Osteoblast (primary cell): Measurements from ENCODE around the gene DEGS1. TPM values are rescaled to one million over a fixed set of nuclear protein-coding genes. Genes with fewer than 3 reads are reported as not detected.

Experiments used
- DNase-seq: peaks from one replicate; pipeline ENCODE4 v3.0.0; 2011; ENCODE audit warnings: low spot score, mixed read lengths; ENCODE audit not compliant: insufficient read length; ENCODE audit errors: missing footprints
- H2AFZ ChIP-seq: 2 replicates; pipeline ENCODE4 v1.6.0; 2011; ENCODE audit warnings: mild to moderate bottlenecking, low read length
- H3K27ac ChIP-seq: 2 replicates; pipeline ENCODE4 v1.5.1; 2011; ENCODE audit warnings: mild to moderate bottlenecking, low read depth, low read length, moderate library complexity
- H3K27me3 ChIP-seq: 2 replicates; pipeline ENCODE4 v1.6.0; 2012; ENCODE audit warnings: mild to moderate bottlenecking, control low read depth, inconsistent platforms, low read length, moderate library complexity; ENCODE audit not compliant: insufficient read depth
- H3K36me3 ChIP-seq: 2 replicates; pipeline ENCODE4 v1.5.1; 2011; ENCODE audit warnings: mild to moderate bottlenecking, low read length, control low read depth, moderate library complexity; ENCODE audit not compliant: insufficient read depth
- H3K4me1 ChIP-seq: 2 replicates; pipeline ENCODE4 v1.5.1; 2011; ENCODE audit warnings: mild to moderate bottlenecking, low read length, control low read depth, moderate library complexity; ENCODE audit not compliant: insufficient read depth
- H3K4me2 ChIP-seq: 2 replicates; pipeline ENCODE4 v1.6.0; 2011; ENCODE audit warnings: mild to moderate bottlenecking, low read length; ENCODE audit not compliant: insufficient read depth
- H3K4me3 ChIP-seq: fragments of 200-600 bp; sonication (generic); 3 replicates; pipeline ENCODE4 v1.5.1; 2012; ENCODE audit warnings: mild to moderate bottlenecking, low read length, inconsistent platforms; ENCODE audit not compliant: insufficient read depth
- H3K79me2 ChIP-seq: 2 replicates; pipeline ENCODE4 v1.6.0; 2012; ENCODE audit warnings: mild to moderate bottlenecking, low read length, control low read depth, inconsistent platforms; ENCODE audit not compliant: insufficient read depth
- H3K9me3 ChIP-seq: 2 replicates; pipeline ENCODE4 v1.5.1; 2011; ENCODE audit warnings: low read depth, low read length, control low read depth
- H4K20me1 ChIP-seq: 2 replicates; pipeline ENCODE4 v1.6.0; 2012; ENCODE audit warnings: mild to moderate bottlenecking, low read length, control low read depth; ENCODE audit not compliant: insufficient read depth
- CTCF ChIP-seq: IDR thresholded peaks from 2 replicates; pipeline ENCODE4 v1.5.1; 2011; ENCODE audit warnings: mild to moderate bottlenecking, low read depth, low read length, moderate library complexity; ENCODE audit errors: extremely low read depth
- total RNA-seq: library from RNA; depleted of rRNA; stranded (reverse); fragments of >200 nt; gene quantifications from 2 replicates; pipeline ENCODE4 v1.2.3, GENCODE V29; 2012

The DEGS1 gene
- total RNA-seq, 1 donor = 85.0 TPM

DNA sequence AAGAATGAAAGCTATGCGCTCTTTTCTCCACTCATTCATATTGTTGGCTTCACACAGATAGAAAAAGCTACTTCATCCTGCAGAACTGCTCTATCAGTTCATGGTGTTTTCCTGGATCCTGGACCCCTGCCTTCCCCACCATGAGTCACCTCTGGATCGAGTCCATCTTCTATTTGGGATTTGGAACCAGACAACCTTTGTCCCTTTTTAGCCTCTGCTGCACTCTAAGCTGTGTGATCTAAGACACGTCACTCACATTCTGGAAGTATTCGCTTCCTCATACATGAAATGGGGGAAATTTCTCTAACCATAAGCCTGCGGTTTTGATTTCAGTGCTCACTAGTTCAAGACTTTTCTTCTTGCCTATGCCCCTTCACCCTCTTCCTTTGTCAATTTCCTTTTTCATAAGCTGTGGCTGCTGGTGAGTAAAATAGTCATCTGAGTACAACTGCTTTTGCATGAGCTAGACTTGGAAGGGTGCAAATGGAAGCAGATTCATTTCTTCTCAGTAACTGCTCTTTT is 14.1 kb upstream of the DEGS1 start:
- peak overlapping the region; percentile 45 for H2AFZ ChIP-seq
- no peaks in the 10 kb centered on the region for H3K79me2 ChIP-seq
- peak; percentile 89 for DNase-seq
- no peaks in the 10 kb centered on the region for H3K9me3 ChIP-seq
- peak overlapping the region; percentile 38 for H3K27ac ChIP-seq
- no peak for TF ChIP-seq CTCF
- H3K4me2 ChIP-seq = peak overlapping the region; percentile 66
- peaks cover 7% of the 10 kb centered on the region for H3K4me1 ChIP-seq
- H3K36me3 ChIP-seq = no peaks in the 10 kb centered on the region
- no peaks in the 10 kb centered on the region for H4K20me1 ChIP-seq
- peak overlapping the region; percentile 31 for H3K4me3 ChIP-seq
- peaks cover 4% of the 10 kb centered on the region for H3K27me3 ChIP-seq

- H3K9me3 ChIP-seq = no peaks in the 10 kb centered on the region
- no peak overlapping the region for H3K4me2 ChIP-seq
- H3K79me2 ChIP-seq = no peaks in the 10 kb centered on the region
- DNase-seq = no peak
- no peak overlapping the region for H2AFZ ChIP-seq
- H4K20me1 ChIP-seq = no peaks in the 10 kb centered on the region
- peaks cover 4% of the 10 kb centered on the region for H3K27me3 ChIP-seq
- H3K4me1 ChIP-seq = peaks cover 7% of the 10 kb centered on the region
- no peak overlapping the region for H3K4me3 ChIP-seq
- no peak overlapping the region for H3K27ac ChIP-seq
- TF ChIP-seq CTCF = no peak
- H3K36me3 ChIP-seq = no peaks in the 10 kb centered on the region
These were observed 13.2 kb upstream of the DEGS1 start for GRCh38 chr1:224169718-224170270.

GRCh38 chr1:224170343-224170742 is 12.7 kb upstream of the DEGS1 start:
- Histone ChIP-seq H3K36me3 (no peaks in the 10 kb centered on the region), H3K4me1 (peaks cover 7% of the 10 kb centered on the region), H3K27ac (no peak overlapping the region), H3K4me3 (no peak overlapping the region), H4K20me1 (no peaks in the 10 kb centered on the region), H3K4me2 (no peak overlapping the region), H3K27me3 (peaks cover 4% of the 10 kb centered on the region), H2AFZ (no peak overlapping the region), H3K9me3 (no peaks in the 10 kb centered on the region), H3K79me2 (no peaks in the 10 kb centered on the region)
- DNase-seq = no peak
- TF ChIP-seq CTCF = no peak

GRCh38 chr1:224170748-224171478 is 12.1 kb upstream of the DEGS1 start:
- Histone ChIP-seq H3K36me3 (no peaks in the 10 kb centered on the region), H3K27me3 (peaks cover 4% of the 10 kb centered on the region), H3K4me3 (no peak overlapping the region), H3K9me3 (no peaks in the 10 kb centered on the region), H3K27ac (no peak overlapping the region), H3K79me2 (no peaks in the 10 kb centered on the region), H4K20me1 (no peaks in the 10 kb centered on the region), H2AFZ (no peak overlapping the region), H3K4me1 (peaks cover 7% of the 10 kb centered on the region), H3K4me2 (no peak overlapping the region)
- no peak for DNase-seq
- peak; percentile 49 for TF ChIP-seq CTCF
